NOMO-1 treated with DMSO at 0.1 percent for 48 hours (cell line): ENCODE measurements around the gene RPS6KA2.

Experiments
- DNase-seq: peaks from one replicate; lab custom pipeline; 2025; ENCODE audit not compliant: unreplicated experiment; lab: John Stamatoyannopoulos, UW

The RPS6KA2 gene

GRCh38 chr6:166505133-166505905 is 121.7 kb downstream of the RPS6KA2 start:
- DNase-seq, result no peak

- DNase-seq, result no peak
Measured at GRCh38 chr6:166504100-166504499, 123.0 kb downstream of the RPS6KA2 start.

- DNase-seq, result no peak
Measured at GRCh38 chr6:166503167-166503744, 123.8 kb downstream of the RPS6KA2 start.

GRCh38 chr6:166502453-166502852 is 124.6 kb downstream of the RPS6KA2 start:
- no peak for DNase-seq

GRCh38 chr6:166501246-166501645 is 125.8 kb downstream of the RPS6KA2 start:
- no peak for DNase-seq

GRCh38 chr6:166500246-166500645 is 126.8 kb downstream of the RPS6KA2 start:
- no peak for DNase-seq

- DNase-seq, result no peak
Measured at GRCh38 chr6:166499350-166500163, 127.5 kb downstream of the RPS6KA2 start.

- DNase-seq, result no peak
Measured at GRCh38 chr6:166498661-166499349, 128.2 kb downstream of the RPS6KA2 start.

GRCh38 chr6:166498228-166498627 is 128.8 kb downstream of the RPS6KA2 start:
- no peak for DNase-seq

- DNase-seq, result no peak
Measured at GRCh38 chr6:166497087-166497899, 129.8 kb downstream of the RPS6KA2 start.

GRCh38 chr6:166496460-166496859 is 130.6 kb downstream of the RPS6KA2 start:
- DNase-seq, result no peak

GRCh38 chr6:166495487-166496314 is 131.3 kb downstream of the RPS6KA2 start:
- DNase-seq, result no peak

GRCh38 chr6:166494757-166495486 is 132.1 kb downstream of the RPS6KA2 start:
- no peak for DNase-seq

- no peak for DNase-seq
Measured at GRCh38 chr6:166494101-166494441, 133.0 kb downstream of the RPS6KA2 start.

- no peak for DNase-seq
Measured at GRCh38 chr6:166493427-166494100, 133.5 kb downstream of the RPS6KA2 start.

- DNase-seq, result no peak
Measured at GRCh38 chr6:166492092-166492741, 134.8 kb downstream of the RPS6KA2 start.

- no peak for DNase-seq
Measured at GRCh38 chr6:166490671-166491500, 136.2 kb downstream of the RPS6KA2 start.
